HG02970 (cell line): ENCODE results near the gene EXPH5.
"Not testable (repeated sequence)": the region's sequence is repeated elsewhere in the genome, so short reads cannot be mapped to it uniquely, and the experiment has no call there.

Experiments used
- ATAC-seq: cut with Tn5 transposase; IDR thresholded peaks from one replicate; pipeline ENCODE4 v1.9.1; 2021; ENCODE audit warnings: mild to moderate bottlenecking, moderate library complexity, moderate number of reproducible peaks; ENCODE audit not compliant: unreplicated experiment, low FRiP score

Gene EXPH5

DNA sequence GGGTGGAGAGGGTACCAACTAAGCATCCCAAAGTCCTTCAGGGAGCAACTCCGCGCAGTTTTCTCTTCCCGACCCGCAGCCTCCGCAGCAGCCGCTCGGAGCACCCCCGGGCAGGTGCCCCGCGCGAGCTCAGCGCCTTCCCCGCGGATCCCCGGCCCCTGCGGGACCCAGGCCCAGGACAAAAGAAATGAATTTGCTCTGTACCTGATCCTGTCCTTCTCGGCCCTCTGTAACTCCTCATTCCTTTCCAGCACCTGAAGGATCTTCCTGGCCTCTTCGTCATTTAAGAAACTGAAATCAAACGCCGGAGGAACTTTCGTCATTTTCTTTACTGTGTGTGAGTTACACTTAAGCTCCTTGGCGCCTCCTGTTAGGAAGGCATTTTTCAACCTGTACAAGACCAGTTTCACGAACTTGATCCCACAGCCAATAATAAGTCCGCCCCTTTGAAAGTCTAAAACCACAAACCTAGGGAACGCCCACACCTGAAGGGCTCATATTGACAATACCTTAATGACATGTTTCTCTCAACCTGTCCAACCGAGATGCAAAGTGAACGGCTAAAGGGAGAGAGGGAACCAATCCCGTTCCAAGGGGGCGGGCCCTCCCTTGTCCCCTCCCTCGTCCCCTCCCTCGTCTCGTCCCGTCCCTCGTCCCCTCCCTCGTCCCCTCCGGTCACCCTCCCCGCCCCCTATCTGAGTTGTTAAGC, at the start of gene EXPH5:
TSS of gene EXPH5 (minus strand) at position 555 of the 709 bp plus-strand sequence. CDS start at position 323, 232 bp downstream.
- peak; percentile 82 for ATAC-seq

- ATAC-seq: not testable (repeated sequence)
Observed at GRCh38 chr11:108641752-108642151, 48.2 kb upstream of the EXPH5 start.

- no peak for ATAC-seq
Observed at GRCh38 chr11:108639146-108639545, 45.6 kb upstream of the EXPH5 start.

- no peak for ATAC-seq
Observed at GRCh38 chr11:108636222-108636621, 42.7 kb upstream of the EXPH5 start.

GRCh38 chr11:108635106-108635505, 41.5 kb upstream of the EXPH5 start:
- no peak for ATAC-seq

DNA sequence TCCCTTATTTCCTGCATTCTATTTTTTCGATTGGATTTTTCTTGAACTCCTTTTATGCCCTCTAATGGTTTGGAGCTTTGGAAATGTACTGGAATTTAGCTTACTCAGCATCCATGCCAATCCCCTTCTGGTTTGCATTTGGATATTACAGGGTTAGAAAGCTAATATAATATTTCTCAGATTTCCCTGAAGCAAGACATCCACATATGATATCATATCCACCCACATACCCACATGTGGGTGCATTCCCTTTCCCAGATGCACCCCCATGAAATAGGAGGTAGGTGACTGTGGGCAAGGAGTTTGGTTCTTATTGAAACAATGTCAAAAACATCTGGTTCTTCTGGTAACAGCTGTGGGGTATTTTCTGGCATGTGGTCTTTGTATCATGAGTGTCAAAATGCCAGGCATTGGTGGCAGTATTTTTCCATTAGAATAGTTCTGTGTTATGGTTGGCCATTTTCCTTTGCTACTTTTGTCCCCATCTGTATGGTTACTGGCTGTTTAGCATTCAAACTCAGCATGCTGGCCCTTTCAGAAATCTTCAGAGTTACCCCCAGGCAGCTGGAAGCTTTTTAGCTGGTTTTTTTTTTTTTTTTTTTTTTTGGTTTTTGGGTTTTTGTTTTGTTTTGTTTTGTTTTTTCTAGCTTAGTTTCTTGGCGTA, 38.6 kb upstream of the EXPH5 start:
- no peak for ATAC-seq

- no peak for ATAC-seq
Observed at GRCh38 chr11:108629274-108629673, 35.7 kb upstream of the EXPH5 start.

DNA sequence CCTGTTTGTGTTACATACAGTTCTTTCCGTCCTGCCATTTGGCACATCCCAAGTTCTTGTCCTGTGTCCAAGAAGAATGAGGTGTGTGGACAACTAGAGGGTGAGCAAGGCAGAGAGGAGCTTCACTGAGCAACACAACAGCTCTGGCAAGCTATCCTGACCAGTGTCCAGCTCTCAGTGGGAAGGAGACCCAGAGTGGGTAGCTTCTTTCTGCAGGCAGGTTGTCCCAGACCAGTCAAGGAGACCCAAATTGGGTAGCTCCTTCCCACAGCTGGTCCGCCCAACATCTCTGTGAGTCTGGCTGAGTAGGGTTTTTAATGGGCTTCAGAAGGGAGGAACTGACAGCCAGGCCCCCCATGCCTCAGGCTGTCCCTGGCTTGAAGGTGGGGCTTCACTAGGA, 35.2 kb upstream of the EXPH5 start:
- no peak for ATAC-seq

DNA sequence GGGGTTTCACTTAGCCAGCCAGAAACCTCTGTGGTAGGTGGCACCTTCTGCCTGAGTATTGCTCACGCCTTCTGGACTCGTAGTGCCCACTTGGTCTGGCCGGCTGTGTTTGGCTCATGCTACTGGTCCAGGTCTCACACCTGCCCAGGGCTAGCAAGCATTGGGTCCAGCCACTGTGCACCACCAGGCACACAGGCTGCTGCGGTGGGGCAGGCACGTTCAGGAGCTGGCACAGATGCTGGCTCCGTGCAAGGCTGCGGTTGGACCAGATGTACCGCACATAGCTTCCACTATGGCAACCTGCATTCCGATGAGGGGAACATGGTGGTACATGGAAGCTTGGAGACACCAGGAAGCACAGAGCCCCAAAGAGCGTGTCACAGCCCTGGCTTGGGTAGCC, 34.8 kb upstream of the EXPH5 start:
- no peak for ATAC-seq

GRCh38 chr11:108624196-108624925, 30.8 kb upstream of the EXPH5 start:
- no peak for ATAC-seq

GRCh38 chr11:108622341-108622740, 28.8 kb upstream of the EXPH5 start:
- no peak for ATAC-seq

- ATAC-seq: peak; percentile 67
Observed at GRCh38 chr11:108620958-108621772, 27.6 kb upstream of the EXPH5 start.

DNA sequence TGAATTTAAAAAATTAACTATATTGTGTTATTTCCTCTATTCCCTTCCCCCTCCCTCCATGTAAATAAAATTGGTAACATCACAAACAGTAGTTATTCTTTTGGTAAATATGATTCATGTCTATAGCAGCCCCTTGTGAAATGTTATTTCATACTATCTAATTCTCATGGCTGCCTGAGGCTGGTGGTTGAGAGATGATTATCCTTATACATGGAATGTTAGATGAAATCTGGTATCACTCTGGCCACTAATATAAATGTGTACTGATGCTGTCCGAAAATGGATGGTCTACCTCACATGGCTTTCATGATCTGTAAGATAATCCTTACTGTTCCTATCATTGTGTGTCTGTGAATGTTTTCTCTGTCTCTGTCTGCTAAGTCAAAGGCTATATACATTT, 25.0 kb upstream of the EXPH5 start:
- no peak for ATAC-seq

DNA sequence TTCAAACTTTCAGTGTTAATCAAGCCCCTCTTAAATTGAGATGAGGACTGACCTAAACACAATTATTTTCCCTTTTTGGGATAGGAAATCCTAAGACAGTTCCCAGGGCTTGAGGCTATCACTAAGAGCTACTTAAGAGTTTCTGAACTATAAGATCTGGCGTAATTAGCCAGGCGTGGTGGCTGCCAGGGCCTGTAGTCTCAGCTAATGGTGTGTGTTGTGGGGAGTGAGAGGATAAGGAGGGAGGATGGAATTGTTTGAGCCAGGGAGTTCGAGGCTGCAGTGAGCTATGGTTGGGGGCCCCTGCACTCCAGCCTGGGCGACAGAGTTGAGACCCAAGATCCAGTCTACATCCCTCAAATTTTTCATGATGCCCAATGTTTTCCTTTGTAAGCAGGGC, 23.5 kb upstream of the EXPH5 start:
- no peak for ATAC-seq

- ATAC-seq: no peak
Observed at GRCh38 chr11:108616549-108616948, 23.0 kb upstream of the EXPH5 start.

GRCh38 chr11:108614086-108614485, 20.5 kb upstream of the EXPH5 start:
- no peak for ATAC-seq

GRCh38 chr11:108609682-108610081, 16.1 kb upstream of the EXPH5 start:
- no peak for ATAC-seq

GRCh38 chr11:108608548-108608947, 15.0 kb upstream of the EXPH5 start:
- ATAC-seq: no peak

DNA sequence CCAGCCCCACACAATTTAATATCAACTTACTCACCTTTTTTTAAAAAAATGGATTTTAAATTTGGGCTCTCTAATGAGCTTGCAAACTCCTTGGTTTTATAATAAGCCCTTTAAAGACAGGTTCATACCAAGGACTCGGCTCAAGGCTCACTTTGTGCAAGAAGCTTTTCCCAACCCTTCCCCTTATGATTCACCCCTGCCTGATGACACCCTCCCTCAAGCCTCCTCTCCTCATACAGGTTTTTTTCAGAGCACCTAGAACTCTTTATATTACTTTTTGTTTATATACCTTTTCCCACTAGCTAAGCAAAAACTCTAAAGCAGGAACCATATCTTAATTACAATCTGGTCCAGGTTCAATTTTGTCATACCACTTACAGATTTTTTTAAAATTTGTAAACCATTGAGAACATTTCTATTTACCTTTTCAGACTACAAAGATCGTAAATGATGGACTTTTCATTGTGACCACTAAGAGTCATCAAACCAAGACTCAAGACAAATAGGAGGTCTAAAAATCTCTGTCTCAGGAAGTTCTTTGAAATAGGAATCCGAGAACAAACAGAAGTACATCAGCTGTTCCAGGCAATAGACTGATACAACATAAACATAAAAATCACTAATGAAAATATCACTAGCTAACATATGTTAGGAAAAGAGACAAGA, 13.1 kb upstream of the EXPH5 start:
- ATAC-seq: no peak

GRCh38 chr11:108606070-108606469, 12.5 kb upstream of the EXPH5 start:
- ATAC-seq: no peak
